ENCODE data around the gene DNAH1.

DNA sequence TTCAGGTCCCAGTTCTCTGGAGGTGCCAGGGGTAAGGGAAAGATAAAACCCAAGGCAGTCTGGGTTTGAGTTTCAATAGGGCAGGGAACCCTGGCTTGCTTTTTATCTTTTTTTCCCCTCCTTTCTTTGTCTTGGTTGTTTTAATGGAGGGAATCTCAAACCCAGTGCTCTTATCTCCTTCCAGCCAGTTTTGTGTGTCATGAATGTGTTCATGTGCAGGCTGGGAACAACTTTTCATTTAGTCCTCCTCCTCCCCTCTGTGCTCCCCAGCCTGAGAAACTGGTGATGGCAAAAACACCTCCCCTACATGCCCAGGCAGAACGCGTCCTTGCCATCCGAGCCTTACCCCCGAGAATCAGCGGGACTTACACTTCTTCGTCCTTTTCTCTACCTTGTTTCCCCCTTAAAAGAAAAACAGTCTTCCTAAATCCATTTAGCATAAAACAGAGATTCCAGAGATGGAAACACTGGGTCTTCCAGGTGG, 117.9 kb downstream of the DNAH1 start:
- TF ChIP-seq, protein P1, sequence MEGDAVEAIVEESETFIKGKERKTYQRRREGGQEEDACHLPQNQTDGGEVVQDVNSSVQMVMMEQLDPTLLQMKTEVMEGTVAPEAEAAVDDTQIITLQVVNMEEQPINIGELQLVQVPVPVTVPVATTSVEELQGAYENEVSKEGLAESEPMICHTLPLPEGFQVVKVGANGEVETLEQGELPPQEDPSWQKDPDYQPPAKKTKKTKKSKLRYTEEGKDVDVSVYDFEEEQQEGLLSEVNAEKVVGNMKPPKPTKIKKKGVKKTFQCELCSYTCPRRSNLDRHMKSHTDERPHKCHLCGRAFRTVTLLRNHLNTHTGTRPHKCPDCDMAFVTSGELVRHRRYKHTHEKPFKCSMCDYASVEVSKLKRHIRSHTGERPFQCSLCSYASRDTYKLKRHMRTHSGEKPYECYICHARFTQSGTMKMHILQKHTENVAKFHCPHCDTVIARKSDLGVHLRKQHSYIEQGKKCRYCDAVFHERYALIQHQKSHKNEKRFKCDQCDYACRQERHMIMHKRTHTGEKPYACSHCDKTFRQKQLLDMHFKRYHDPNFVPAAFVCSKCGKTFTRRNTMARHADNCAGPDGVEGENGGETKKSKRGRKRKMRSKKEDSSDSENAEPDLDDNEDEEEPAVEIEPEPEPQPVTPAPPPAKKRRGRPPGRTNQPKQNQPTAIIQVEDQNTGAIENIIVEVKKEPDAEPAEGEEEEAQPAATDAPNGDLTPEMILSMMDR (IDR thresholded peaks at IDR 0.05; ENCODE audit: insufficient read depth, low read length, poor library complexity, severe bottlenecking): no peak
- no peak for TF ChIP-seq EZH2phosphoT487 (conservative IDR thresholded peaks at IDR 0.05; ENCODE audit: low read length)

Measured in SU-DHL-6 (cell line).